Right ventricle myocardium superior (tissue), 1 donor: ENCODE data around the gene AS3MT. TPM values are rescaled to one million over a fixed set of nuclear protein-coding genes. Genes with fewer than 3 reads are reported as not detected.
A peak's percentile ranks its signal among the peaks of the same experiment; 100 is the strongest.
"Not testable (repeated sequence)": the region's sequence is repeated elsewhere in the genome, so short reads cannot be mapped to it uniquely, and the experiment has no call there.

Experiments
- ATAC-seq: fragments of 200-7000 bp; cut with Tn5 transposase; one replicate; pipeline ENCODE4 v1.9.1; 2020; ENCODE audit warnings: mild to moderate bottlenecking; ENCODE audit not compliant: poor library complexity
- DNase-seq: peaks from one replicate; pipeline ENCODE4 v3.0.0-alpha.2; 2020
- intact Hi-C: fragments of 100-400 bp; cut with DNase I; formaldehyde crosslinking; loops from one replicate; pipeline ENCODE4 v1.11.2; 2022
- total RNA-seq: library from RNA; stranded (reverse); fragmentation: NEBNext Ultra II Directional; extraction: Animal tissue kit (Norgen Biotek cat#: 25700); gene quantifications from one replicate; pipeline ENCODE4 v1.2.1, GENCODE V29; 2021
- donor health status: DM: no; HTN: yes; CAD: no; lungs with severe emphysema.

AS3MT gene
- total RNA-seq, 1 donor from 2014 or later: 16.1 TPM

- ATAC-seq (no peak), DNase-seq (no peak)
- intact Hi-C loops: no loop called here
Observed at GRCh38 chr10:102845352-102845902, 23.8 kb upstream of the AS3MT start.

GRCh38 chr10:102850025-102850518 lies 19.2 kb upstream of the AS3MT start:
- ATAC-seq (no peak), DNase-seq (no peak)
- intact Hi-C loops: no loop called here

- DNase-seq, intact Hi-C loops, ATAC-seq: not testable (repeated sequence)
Observed at GRCh38 chr10:102853237-102853636, 16.0 kb upstream of the AS3MT start.

GRCh38 chr10:102855731-102856436 lies 13.4 kb upstream of the AS3MT start:
- DNase-seq, ATAC-seq, intact Hi-C loops: not testable (repeated sequence)

GRCh38 chr10:102856758-102857424 lies 12.4 kb upstream of the AS3MT start:
- DNase-seq (no peak), ATAC-seq (no peak)
- intact Hi-C loops: no loop called here

DNA sequence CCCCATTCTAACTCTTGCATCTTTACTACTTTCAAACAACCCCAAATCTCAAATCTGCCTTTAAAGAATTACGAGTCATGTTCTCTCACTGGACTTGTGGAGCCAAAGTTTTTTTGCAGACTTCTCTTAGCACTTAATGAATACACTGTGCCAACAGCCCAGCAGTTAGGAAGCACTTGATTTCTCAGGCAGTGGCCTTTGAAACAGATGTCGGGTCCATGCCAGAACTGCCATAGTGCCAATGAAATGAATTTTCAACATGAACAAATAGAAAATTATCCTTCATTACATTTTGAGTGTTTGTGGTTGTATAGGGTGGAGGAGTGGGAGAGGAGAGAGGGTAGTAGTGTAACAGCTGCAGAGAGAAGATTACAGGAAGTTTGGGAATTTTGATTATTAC lies 9.4 kb upstream of the AS3MT start:
- no peak for DNase-seq
- intact Hi-C loops: no loop called here
- peak; percentile 82 for ATAC-seq

DNA sequence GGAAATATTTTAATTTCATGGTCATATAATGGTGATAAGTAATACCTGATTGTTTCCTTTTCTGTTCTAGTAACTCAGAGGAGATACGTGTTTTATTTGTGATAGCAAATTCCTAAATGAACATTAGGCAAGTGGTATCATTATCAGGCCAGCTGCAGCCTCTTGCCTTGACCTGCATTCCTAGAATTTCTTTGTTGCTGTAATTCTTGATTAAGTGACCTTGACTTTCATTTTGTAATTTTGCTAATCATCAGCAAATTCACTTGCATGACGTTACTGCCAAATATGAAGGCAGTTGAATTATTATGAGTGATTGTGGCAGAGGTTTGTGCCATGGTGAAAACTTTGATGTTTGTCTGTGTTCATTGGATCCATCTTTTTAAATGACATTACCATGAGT lies 5.6 kb upstream of the AS3MT start:
- DNase-seq: no peak
- intact Hi-C loops: no loop called here

DNA sequence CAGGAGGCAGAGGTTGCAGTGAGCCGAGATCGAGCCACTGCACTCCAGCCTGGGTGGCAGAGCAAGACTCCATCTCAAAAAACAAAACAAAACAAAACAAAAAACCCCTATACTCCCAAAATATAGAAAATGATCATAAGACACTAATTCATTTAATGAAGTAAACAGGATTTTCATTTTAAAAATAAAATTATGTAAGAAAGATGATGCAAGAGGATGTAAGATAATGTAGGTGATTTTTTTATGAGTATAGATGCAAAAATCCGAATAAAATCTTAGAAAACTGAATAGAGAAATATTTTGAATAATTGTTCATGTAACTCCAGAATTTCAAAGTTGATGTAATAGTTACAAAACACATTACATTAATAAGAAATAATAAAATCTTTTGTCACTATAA lies 3.6 kb upstream of the AS3MT start:
- DNase-seq: no peak
- intact Hi-C loops: no loop called here
- no peak for ATAC-seq

More for the DNA sequence above, 5.6 kb upstream of the AS3MT start:
- no peak for ATAC-seq

DNA sequence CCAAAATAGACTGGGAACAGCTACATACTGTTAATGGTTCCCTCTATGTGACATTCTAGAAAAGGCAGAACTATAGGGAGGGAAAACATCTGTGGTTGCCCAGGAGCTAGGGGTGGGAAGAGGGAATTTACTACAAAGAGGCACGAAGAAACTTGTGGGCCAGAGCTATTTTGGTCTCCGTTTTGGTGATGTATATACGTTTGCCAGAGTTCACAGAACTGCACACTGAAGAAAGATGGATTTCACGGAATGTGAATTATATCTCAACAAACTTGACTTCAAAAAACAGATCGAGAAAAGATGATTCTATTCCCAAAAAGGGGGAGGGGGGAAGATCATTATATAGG lies 386 bp upstream of the AS3MT start:
- intact Hi-C loops: no loop called here
- DNase-seq: no peak
- no peak for ATAC-seq

DNA sequence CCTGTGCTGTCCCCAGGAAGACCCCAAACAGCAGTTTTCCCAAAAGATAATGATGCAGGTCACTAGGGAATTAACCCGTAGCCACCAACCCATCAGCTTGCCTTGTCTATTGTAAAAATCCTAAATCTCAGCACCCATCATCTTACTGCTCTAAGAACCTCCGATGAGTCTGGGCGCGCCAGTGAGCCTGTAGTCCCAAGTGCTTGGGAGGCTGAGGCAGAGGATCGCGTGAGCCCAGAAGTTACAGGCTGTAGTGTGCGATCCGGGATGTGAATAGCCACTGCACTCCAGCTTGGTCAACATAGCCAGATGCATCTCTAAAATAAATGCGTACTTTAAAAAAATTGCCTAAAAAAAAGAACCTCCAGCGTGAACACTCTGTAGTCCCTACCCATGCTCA lies 951 bp downstream of the AS3MT start:
- intact Hi-C loops: no loop called here
- no peak for DNase-seq
- peak; percentile 11 for ATAC-seq

GRCh38 chr10:102872163-102872562 lies 2.9 kb downstream of the AS3MT start:
- no peak for DNase-seq
- intact Hi-C loops: no loop called here

DNA sequence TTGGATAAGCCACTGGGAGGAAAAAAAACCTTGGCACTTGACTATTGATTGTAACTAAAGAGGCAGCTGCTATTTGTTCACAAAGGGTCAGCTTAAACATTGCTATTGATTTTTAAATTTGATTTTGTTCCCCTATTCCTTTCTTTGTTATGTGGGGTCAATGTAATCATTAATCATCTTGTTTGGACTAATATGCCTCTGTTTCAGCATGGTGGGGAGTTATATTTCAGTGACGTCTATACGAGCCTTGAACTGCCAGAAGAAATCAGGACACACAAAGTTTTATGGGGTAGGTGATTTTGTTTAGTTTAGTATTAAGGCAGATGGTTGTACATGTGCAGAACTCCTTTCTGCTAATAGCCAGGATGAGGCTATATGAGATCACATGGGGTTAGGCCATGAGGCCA lies 7.5 kb downstream of the AS3MT start:
- ATAC-seq: no peak
- intact Hi-C loops: no loop called here
- DNase-seq: no peak

More at GRCh38 chr10:102872163-102872562, 2.9 kb downstream of the AS3MT start:
- ATAC-seq: no peak

DNA sequence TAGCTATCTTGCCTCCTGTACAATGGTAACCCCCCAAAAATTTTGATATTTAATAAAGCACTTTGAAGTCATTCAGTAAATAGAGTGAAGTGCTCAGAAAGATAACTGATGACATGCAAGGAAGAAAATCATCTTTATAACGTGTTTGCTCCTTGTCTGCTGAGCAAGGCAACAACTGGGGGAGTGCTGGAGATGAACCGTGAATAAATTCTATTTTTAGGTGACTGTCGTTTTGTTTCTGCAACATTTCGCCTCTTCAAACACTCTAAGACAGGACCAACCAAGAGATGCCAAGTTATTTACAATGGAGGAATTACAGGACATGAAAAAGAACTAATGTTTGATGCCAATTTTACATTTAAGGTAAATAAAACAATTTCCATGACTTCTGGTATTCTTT lies 9.4 kb downstream of the AS3MT start:
- ATAC-seq (peak; percentile 51), DNase-seq (no peak)
- intact Hi-C loops: no loop called here

GRCh38 chr10:102880256-102880655 lies 11.0 kb downstream of the AS3MT start:
- intact Hi-C loops: no loop called here
- ATAC-seq (no peak), DNase-seq (no peak)

DNA sequence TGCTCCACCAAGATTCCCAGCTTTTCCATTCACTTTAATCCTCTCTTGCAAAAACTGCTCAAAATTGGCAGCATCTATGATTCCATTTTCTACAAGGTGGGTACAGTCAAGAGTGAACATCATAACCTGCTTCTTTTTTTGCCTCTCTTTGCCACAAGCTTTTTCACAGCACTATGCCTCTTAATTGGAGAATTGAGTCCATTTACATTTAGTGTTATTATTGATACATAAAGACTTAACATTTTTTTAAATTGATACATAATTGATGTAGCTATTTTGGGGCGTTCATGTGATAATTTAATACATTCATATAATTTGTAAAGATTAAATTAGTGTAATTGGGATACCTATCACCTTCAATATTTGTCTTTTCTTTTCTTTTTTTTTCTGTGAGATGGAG lies 18.8 kb downstream of the AS3MT start:
- DNase-seq (no peak), ATAC-seq (no peak)
- intact Hi-C loops: no loop called here

DNA sequence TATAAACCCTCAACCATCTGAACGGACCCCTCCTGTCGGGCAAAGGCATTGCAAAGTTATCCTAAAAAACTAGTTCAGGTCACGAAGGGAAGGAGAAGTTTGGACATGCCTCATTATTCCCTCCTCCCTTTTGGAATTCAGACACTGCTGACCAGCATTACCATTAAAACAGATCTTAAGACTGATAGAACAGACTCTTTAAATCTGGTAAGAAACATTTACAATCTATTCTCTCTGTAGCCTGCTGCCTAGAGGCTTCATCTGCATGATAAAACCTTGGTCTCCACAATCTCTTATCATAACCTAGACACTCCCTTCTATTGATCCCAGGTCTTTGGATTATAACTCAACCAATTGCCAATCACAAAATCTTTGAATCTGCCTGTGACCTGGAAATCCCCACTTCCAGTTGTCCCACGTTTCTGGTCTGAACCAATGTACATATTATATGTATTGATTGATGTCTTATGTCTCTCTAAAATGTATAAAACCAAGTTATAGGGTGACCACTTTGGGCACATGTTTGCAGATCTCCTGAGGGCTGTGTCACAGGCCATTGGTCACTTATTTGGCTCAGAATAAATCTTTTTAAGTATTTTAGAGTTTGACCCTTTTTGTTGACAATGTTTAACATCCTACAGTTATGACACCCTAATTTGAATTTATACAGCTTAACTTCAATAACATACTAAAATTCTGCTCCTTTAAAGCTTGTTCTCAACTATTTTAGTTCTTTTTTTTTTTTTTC lies 25.4 kb downstream of the AS3MT start:
- DNase-seq (no peak), ATAC-seq (no peak)
- intact Hi-C loops: no loop called here

- DNase-seq (no peak), ATAC-seq (no peak)
- intact Hi-C loops: loop anchor here (5.0 kb wide), 2 partner anchors 63 to 173 kb away; partner anchors contain the start of gene CYP17A1
Observed at GRCh38 chr10:102900006-102900405, 30.7 kb downstream of the AS3MT start.

GRCh38 chr10:102904346-102904745 lies 35.1 kb downstream of the AS3MT start:
- intact Hi-C loops: loop anchor here (5.0 kb wide), 2 partner anchors 67 to 177 kb away; partner anchors contain the start of gene CYP17A1
- no peak for ATAC-seq
- no peak for DNase-seq

DNA sequence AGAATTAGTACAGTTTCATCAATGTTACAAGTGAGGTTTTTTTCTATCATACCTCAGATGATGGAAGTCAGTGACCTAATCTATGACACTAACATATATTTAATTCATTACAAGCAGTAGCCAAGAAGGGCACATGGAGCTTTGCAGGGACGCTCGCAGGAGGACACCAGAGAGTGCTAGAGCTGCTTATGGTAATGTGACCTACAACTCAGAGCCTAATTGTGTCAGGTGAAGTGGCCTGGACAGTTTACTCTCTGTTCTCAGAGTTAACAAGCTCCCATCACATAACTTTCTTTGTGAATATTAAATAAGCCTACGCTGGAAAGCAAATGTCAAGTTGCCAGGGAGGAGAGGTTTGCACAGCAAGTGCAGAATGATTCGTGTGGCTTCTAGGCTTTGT lies 37.2 kb downstream of the AS3MT start:
- intact Hi-C loops: no loop called here
- no peak for DNase-seq
- peak; percentile 53 for ATAC-seq
